ENCODE measurements around the gene HBS1L. TPM values are rescaled to one million over a fixed set of nuclear protein-coding genes. Genes with fewer than 3 reads are reported as not detected.

The HBS1L gene
- total RNA-seq, 1 experiment from 2014 or later = 97.0 TPM

DNA sequence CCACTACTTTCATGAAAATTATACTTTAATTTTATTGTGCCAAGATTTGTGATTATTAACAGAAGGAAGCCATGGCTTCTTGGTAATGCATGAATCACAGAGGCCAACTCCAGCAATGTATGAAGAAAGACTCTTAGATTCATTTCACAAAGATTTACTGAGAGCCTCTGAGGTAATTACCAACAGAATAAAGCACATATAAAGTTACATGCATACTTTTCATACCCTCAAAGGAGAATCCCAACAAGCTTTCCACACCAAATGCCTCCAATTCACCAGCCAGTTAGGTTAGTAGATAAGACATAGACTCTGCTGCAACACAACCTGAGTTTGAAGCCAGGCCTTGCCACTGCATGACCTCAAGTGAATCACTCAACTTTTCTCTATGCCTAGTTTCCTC lies 41.9 kb downstream of the HBS1L start:
- Mint-ChIP-seq H3K27me3 (ENCODE audit: insufficient read depth, unreplicated experiment) (no peaks in the 10 kb centered on the region), H3K4me1 (ENCODE audit: insufficient read depth, unreplicated experiment) (no peaks in the 10 kb centered on the region), H3K36me3 (ENCODE audit: insufficient read depth, unreplicated experiment) (peaks cover 13% of the 10 kb centered on the region), H3K27ac (ENCODE audit: low read depth, unreplicated experiment) (peak overlapping the region; percentile 24), H3K9me3 (ENCODE audit: unreplicated experiment) (no peaks in the 10 kb centered on the region), H3K4me3 (ENCODE audit: unreplicated experiment) (no peak overlapping the region)
- BruUV-seq (replicated peaks) = no TSS peak
- ChIA-PET POLR2A (no interaction called here), CTCF (interaction anchor here (0.8 kb wide), 1 partner anchor 84 kb away, joined by 3 read pairs; no protein-coding TSS in a partner anchor)
- TF ChIP-seq, protein P1, sequence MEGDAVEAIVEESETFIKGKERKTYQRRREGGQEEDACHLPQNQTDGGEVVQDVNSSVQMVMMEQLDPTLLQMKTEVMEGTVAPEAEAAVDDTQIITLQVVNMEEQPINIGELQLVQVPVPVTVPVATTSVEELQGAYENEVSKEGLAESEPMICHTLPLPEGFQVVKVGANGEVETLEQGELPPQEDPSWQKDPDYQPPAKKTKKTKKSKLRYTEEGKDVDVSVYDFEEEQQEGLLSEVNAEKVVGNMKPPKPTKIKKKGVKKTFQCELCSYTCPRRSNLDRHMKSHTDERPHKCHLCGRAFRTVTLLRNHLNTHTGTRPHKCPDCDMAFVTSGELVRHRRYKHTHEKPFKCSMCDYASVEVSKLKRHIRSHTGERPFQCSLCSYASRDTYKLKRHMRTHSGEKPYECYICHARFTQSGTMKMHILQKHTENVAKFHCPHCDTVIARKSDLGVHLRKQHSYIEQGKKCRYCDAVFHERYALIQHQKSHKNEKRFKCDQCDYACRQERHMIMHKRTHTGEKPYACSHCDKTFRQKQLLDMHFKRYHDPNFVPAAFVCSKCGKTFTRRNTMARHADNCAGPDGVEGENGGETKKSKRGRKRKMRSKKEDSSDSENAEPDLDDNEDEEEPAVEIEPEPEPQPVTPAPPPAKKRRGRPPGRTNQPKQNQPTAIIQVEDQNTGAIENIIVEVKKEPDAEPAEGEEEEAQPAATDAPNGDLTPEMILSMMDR (IDR thresholded peaks at IDR 0.05; ENCODE audit: unreplicated experiment) = no peak
- intact Hi-C loops (cut with micrococcal nuclease) = no loop called here
- DNase-seq (ENCODE audit: unreplicated experiment) = no peak

DNA sequence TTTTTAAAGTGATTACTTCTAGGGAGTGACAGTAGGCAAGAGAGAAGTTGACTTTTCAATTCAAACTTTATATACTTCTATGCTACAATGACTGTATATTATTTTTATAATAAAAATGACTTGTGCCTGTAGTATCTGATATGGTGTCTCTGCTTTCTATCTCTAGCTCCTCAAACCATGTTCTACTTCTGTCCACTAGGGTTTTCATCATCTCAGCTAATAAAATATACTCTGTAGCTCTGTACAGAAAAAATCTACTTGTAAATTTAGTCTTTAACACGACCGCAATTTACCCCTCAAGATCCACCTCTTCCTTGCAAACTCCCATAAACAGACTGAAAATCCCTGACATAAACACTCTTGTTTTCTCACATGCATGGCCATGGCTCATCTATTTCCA lies 42.3 kb downstream of the HBS1L start:
- CTCF ChIA-PET = no interaction called here
- no peak for DNase-seq (ENCODE audit: unreplicated experiment)
- intact Hi-C loops (cut with micrococcal nuclease) = no loop called here
- POLR2A ChIA-PET = no interaction called here
- BruUV-seq (replicated peaks) = no TSS peak
- Mint-ChIP-seq H3K36me3 (ENCODE audit: insufficient read depth, unreplicated experiment) (peaks cover 13% of the 10 kb centered on the region), H3K27ac (ENCODE audit: low read depth, unreplicated experiment) (no peak overlapping the region), H3K9me3 (ENCODE audit: unreplicated experiment) (no peaks in the 10 kb centered on the region), H3K27me3 (ENCODE audit: insufficient read depth, unreplicated experiment) (no peaks in the 10 kb centered on the region), H3K4me1 (ENCODE audit: insufficient read depth, unreplicated experiment) (no peaks in the 10 kb centered on the region), H3K4me3 (ENCODE audit: unreplicated experiment) (no peak overlapping the region)
- TF ChIP-seq, protein P1 (IDR thresholded peaks at IDR 0.05; ENCODE audit: unreplicated experiment) = no peak

DNA sequence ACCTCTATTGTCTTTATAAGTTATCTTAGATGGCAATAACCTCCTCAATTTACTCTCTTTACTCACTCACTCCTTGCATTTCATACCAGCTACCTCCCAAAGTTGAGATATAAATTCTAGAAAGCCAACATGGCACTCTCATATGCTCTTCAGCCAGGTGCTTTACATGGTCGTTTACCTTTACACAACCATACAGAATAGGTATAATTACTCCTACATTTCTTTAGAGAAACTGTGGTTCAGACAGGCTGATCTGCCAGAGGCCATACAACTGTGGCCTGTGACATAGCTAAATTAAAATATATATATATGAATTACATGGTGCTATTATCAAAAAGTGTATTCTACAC lies 45.7 kb downstream of the HBS1L start:
- BruUV-seq (replicated peaks) = no TSS peak
- H3K9me3 Mint-ChIP-seq (ENCODE audit: unreplicated experiment) = no peaks in the 10 kb centered on the region
- CTCF ChIA-PET = interaction anchor here (0.7 kb wide), 1 partner anchor 198 kb away, joined by 3 read pairs; no protein-coding TSS in a partner anchor

DNA sequence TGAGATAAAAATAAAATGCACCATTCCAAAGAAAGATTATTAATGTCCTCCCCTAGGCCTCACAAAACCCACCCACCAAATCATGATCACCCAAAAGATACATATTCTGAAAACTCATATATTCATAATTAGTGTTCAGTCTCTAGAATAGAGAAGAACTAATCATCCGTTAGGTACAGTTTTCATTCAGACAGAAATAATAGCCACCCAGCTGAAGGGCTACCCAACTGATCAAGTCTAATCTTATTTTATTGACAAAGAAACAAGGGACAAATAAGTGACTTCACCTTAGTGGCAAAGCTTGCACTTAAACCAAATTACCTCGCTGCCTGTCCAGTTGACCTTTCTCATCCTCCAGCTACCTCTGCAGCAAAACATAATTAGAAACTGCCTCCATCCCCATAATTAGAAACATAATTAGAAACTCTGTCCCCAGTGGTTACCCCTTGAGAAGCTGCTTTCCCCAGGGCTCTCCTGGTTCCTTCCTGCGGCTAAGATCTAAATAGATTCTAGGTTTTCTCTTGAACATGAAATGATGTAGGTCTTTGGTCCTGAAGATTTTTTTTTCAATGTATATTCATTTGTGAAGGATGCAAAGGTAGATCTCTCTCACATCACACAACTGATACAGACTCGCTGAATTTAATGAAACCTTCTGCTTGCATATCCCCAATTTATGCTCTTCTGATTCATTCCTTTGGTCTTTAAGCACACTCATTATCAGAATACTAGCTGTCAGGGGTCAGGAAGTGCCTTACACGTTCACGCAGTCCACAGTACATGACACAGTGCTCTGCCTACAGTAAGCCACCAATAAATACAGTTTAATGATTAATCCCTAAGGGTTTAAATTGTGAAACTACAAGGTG lies 46.3 kb downstream of the HBS1L start:
- Mint-ChIP-seq H3K4me1 (ENCODE audit: insufficient read depth, unreplicated experiment) (no peaks in the 10 kb centered on the region), H3K27ac (ENCODE audit: low read depth, unreplicated experiment) (no peak overlapping the region), H3K9me3 (ENCODE audit: unreplicated experiment) (no peaks in the 10 kb centered on the region), H3K36me3 (ENCODE audit: insufficient read depth, unreplicated experiment) (peaks cover 13% of the 10 kb centered on the region), H3K27me3 (ENCODE audit: insufficient read depth, unreplicated experiment) (no peaks in the 10 kb centered on the region), H3K4me3 (ENCODE audit: unreplicated experiment) (no peak overlapping the region)
- ChIA-PET POLR2A (no interaction called here), CTCF (interaction anchor here (0.7 kb wide), 1 partner anchor 197 kb away, joined by 3 read pairs; no protein-coding TSS in a partner anchor)
- intact Hi-C loops (cut with micrococcal nuclease) = no loop called here
- no TSS peak for BruUV-seq (replicated peaks)
- TF ChIP-seq, protein P1 (IDR thresholded peaks at IDR 0.05; ENCODE audit: unreplicated experiment) = no peak
- DNase-seq (ENCODE audit: unreplicated experiment) = no peak

More for the DNA sequence above, 45.7 kb downstream of the HBS1L start:
- intact Hi-C loops (cut with micrococcal nuclease) = no loop called here
- TF ChIP-seq, protein P1 (IDR thresholded peaks at IDR 0.05; ENCODE audit: unreplicated experiment) = no peak
- Mint-ChIP-seq H3K27me3 (ENCODE audit: insufficient read depth, unreplicated experiment) (no peaks in the 10 kb centered on the region), H3K27ac (ENCODE audit: low read depth, unreplicated experiment) (no peak overlapping the region), H3K4me3 (ENCODE audit: unreplicated experiment) (no peak overlapping the region), H3K36me3 (ENCODE audit: insufficient read depth, unreplicated experiment) (peaks cover 13% of the 10 kb centered on the region), H3K4me1 (ENCODE audit: insufficient read depth, unreplicated experiment) (no peaks in the 10 kb centered on the region)
- POLR2A ChIA-PET = no interaction called here
- no peak for DNase-seq (ENCODE audit: unreplicated experiment)
